RPMI8226 (cell line): ENCODE results near the gene HIF3A.

Source experiments
- DNase-seq: peaks from one replicate; pipeline ENCODE4 v3.0.0-alpha.2; 2015

The HIF3A gene

GRCh38 chr19:46386151-46386550 lies 89.3 kb downstream of the HIF3A start:
- DNase-seq = no peak

- no peak for DNase-seq
Measured at GRCh38 chr19:46386996-46387712, 90.3 kb downstream of the HIF3A start.

DNA sequence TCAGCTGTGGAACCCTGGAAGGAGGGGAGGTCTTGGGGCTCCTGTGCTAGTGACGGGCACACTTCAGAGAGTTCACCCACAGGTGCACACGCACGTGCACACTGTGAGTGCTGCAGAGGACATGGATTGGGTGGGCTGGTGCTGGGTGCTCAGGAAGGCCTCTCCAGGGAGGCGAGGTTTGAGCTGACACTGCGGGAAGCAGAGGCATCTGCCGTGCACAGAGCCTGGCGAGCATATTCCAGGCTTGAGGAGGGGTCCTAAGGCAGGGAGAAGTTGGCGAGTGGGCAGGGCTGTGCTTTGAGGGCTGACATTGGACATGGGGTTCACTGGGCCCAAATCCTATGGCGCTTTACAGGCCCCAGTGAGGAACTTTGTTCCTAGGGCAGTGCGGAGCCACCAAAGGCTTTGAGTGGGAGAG lies 90.9 kb downstream of the HIF3A start:
- no peak for DNase-seq

DNA sequence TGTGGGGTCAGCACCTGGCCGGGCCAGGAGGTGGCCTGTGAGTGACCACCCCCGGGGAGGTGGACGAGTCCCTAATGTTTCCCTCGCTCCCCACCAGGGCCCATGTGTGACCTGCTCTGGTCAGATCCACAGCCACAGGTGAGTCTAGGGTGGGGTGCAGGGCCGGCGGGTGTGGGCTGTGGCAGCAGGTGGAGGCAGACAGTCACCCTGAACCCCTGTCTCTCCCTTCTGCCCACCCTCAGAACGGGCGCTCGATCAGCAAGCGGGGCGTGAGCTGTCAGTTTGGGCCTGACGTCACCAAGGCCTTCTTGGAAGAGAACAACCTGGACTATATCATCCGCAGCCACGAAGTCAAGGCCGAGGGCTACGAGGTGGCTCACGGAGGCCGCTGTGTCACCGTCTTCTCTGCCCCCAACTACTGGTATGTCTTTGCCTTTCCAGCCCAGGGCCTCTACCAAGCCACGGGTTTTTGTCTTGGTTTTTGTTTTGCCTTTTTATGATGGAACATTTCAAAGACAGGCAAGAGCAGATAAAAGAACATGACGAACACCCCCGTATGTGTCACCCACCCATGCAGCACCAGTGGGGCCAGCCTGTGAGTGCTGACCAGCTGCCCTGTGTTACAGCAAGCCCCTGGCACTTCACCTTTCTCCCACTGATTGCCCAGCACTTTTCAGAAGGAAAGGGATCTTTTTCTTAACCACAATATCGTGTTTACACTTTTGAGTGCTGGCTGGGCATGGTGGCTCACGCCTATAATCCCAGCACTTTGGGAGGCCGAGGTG lies 91.7 kb downstream of the HIF3A start:
- DNase-seq = no peak

DNA sequence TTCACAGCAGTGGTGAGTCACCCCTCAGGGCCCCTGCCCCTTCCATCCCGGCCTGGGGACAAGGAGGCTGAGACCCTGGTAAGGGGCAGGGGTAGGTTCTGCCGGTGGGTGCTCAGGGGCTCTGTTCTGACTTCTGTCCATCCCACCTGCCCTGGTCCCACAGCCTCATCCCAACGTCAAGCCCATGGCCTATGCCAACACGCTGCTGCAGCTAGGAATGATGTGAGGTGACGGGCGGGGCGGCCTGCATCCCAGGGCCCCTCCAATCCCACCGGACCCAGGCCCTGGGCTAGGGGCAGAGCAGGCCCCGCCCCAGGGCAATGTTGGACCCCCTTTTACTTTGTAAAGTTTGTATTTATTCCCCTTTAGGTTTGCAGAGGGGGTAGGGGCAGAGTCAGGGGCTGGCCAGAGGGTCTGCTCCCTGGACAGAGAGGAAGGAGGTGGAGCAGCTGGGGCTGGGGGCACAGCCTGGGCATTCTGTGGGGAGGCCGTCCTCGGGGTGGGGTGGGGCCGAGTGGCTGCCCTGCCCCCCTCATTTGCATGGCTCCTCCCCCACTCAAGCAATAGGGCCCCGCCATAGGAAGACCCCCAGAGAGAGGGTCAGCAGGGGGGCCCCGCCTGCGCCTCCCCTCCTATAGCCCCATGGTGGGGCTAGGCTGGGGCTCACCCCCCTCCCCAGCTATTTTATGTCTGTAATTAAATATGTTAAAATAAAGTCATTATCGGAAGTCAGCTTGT lies 93.4 kb downstream of the HIF3A start:
- no peak for DNase-seq

- DNase-seq = no peak
Measured at GRCh38 chr19:46390866-46391265, 94.0 kb downstream of the HIF3A start.

DNA sequence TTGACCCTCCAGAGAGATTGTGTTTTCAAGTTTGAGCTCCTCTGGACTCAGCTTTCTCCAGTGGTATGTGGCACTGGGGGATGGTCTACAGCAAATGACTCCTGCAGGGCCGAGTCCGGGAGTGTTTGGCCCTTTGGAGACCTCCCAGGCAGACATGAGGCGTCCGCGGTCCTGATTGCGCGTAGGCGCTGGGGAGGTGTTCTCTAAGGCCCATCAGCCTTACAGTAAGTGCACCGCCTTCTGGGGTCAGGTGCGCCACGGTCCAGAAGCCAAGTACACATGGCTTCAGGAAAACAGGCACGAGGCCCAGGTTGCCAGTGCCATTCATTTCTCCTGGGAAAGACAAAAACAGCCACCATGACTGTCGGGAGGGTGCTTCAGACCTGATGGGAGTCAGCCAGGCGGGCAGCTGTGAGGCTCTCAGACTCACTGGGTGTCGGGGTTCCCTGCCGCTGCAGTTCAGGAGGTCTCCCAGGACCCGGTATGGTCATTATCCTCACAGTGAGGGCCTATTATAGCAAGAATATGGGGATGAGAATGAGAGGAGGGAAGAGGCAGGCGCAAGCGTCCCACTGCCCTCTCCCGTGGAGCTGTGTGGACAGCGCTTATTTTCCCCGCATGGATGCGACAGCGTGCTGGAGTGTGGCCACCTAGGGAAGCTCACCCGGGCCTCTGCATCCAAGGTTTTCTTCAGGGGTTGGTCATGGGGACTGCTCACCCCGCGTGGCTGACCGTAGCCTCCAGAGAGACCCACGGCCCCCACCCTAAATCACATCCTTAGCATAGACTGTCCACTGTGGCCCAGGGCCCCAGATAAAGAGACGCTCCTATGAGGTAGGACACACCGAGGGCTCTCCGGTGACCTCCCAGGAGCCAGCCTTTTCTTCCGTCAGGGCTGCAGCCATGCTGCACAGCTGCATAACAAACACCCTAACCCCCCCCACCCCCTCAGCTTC lies 94.7 kb downstream of the HIF3A start:
- DNase-seq = no peak

DNA sequence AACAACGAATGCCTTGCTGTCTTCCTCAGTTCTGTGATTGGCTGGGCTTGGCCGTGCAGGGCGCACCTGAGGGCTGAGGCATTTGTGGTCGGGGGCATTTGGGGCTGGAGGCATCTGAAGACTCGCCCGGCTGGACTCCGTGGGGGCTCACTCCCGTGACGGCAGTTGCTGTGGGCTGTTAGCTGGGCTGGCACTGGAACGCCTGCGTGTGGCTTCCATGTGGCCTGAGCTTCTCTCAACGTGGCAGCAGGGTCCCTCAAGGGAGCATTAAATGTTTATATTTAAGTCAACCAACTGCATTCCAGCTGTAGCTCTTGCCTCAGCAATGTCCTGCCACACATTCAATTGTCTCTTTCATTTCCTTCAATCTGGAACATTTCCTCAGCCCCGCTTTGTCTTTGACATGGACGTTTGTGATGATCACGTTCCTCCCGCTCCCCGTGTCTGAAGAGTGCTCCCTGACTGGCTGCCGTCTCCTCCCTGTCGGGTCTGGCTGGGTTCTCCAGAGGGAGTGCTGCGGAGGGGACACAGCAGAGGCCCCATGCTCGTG lies 95.5 kb downstream of the HIF3A start:
- no peak for DNase-seq

DNA sequence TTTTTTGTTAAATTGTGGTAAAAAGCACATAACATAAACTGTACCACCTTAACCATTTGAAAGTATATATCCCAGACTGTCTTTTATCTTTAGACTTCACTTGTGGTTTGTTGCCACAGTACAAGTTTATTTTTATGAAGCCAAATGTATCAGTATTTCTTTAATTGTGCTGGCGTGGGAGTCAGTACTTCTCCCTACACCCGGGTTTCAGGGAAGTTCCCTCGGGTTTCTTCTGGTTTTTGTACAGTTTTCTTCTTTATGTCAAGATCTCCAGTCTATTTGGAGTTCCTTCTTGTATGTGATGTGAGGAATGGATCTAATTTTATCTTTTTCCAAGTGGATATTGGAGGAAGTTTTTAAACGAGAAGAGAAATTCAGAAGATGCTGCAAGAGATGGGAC lies 96.0 kb downstream of the HIF3A start:
- DNase-seq = no peak
